ENCODE results near the gene PSMD11.

PSMD11 gene

DNA sequence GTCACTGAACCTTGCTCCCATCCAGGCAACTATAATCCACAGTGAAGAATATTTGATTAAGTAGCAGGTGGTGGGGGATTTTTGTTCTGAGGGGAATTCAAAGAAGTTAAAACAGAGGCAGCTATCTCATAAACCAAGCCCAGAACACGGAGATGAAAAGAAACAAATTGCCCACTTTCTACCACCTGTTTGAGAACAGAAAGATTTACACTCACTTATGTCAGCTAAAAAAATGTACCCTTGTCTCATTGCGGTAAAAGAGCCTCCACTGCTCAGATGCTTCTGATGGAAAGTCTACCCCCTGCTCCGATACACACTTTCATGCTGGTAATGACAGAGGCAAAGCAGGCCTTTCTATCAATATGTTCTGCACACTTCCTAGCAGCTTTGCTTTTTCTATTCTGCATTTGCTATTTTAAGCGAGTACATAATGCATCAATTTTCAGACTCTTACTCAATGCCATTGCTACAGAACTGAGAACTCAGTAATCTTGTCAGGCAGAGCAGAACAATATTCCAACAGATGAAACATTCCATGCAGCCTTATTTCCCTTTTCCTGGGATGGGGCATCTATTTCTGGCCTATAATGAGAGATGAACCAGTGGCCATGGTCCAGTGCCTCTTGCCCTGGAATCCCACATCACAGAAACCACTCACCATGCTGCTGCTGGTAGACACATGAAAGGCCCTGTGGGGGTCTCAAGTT is 71.5 kb downstream of the PSMD11 start:
- H3K27ac ChIP-seq: no peak overlapping the region
- TF ChIP-seq, protein P1, sequence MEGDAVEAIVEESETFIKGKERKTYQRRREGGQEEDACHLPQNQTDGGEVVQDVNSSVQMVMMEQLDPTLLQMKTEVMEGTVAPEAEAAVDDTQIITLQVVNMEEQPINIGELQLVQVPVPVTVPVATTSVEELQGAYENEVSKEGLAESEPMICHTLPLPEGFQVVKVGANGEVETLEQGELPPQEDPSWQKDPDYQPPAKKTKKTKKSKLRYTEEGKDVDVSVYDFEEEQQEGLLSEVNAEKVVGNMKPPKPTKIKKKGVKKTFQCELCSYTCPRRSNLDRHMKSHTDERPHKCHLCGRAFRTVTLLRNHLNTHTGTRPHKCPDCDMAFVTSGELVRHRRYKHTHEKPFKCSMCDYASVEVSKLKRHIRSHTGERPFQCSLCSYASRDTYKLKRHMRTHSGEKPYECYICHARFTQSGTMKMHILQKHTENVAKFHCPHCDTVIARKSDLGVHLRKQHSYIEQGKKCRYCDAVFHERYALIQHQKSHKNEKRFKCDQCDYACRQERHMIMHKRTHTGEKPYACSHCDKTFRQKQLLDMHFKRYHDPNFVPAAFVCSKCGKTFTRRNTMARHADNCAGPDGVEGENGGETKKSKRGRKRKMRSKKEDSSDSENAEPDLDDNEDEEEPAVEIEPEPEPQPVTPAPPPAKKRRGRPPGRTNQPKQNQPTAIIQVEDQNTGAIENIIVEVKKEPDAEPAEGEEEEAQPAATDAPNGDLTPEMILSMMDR (conservative IDR thresholded peaks at IDR 0.05): no peak

DNA sequence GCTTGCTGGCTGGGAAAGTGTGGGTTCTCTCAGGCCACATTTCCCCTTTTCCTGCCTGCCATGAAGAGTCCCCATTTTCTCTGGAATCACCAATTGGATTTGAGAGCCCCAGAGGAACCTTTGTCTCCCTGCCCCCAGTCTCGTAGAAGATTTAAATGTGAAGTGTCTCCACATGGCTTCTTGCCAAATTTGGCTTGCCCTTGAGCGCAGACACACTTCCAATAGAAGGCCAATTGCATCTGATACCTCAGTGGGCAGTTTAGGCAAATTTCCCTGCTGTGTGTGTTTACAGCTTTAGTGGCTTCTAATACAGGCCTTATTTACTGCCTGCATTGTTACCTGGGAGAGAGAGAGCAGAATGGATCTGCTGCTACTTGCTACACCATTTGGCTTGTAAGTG is 72.1 kb downstream of the PSMD11 start:
- H3K27ac ChIP-seq: no peak overlapping the region
- TF ChIP-seq, protein P1 (conservative IDR thresholded peaks at IDR 0.05): no peak

DNA sequence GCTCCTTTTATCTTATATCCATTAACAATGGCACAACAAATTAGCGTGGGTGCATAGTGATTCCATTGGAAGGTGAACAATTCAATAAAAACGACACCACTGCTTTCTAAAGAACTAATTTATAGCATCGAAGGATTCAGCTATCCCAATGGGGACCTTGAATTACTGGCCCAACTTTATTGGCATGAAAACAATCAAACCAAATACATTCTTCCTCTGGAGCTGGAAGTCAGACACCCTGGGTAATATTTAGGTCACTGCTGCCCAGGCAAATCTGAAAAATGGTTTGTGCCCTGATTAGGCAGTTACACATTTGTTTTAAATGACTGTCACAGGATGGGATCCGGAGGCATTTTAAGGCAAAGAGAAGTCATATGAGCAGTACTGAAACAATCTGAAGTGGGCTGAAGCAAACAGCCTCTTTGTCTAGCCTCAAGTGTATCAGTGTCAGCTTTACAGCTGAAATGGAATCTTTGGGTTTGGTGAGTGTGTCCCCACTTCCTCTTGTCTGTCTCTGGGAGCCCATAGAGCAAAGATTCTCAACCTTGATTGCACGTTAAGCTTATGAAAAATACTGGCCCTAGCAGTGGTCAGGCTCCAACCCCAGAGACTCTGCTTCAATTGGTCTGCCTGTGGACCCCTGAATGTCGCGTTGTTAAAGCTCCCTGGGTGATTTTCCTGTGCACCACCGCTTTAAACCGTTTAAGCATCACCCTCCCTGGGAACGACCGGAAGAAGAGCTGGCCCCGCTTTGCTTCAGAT is 72.8 kb downstream of the PSMD11 start:
- TF ChIP-seq, protein P1 (conservative IDR thresholded peaks at IDR 0.05): no peak
- no peak overlapping the region for H3K27ac ChIP-seq

GRCh38 chr17:32517982-32518381 is 73.7 kb downstream of the PSMD11 start:
- H3K27ac ChIP-seq: no peak overlapping the region
- TF ChIP-seq, protein P1 (conservative IDR thresholded peaks at IDR 0.05): no peak

GRCh38 chr17:32518646-32519227 is 74.4 kb downstream of the PSMD11 start:
- peak overlapping the region; percentile 59 for H3K27ac ChIP-seq

GRCh38 chr17:32519228-32520103 is 75.2 kb downstream of the PSMD11 start:
- TF ChIP-seq, protein P1 (conservative IDR thresholded peaks at IDR 0.05): no peak; the same call in 1 of the 2 replicates
- H3K27ac ChIP-seq: peak overlapping the region; percentile 59

More at GRCh38 chr17:32518646-32519227, 74.4 kb downstream of the PSMD11 start:
- TF ChIP-seq, protein P1 (conservative IDR thresholded peaks at IDR 0.05): no peak
